OCI-LY3 (cell line): ENCODE measurements around the gene DNM3.

Experiments used
- CTCF ChIP-seq: fragments of 200-600, 300-600 bp; sonication (generic); IDR thresholded peaks from 2 replicates; pipeline ENCODE4 v1.5.1; 2014; ENCODE audit warnings: antibody characterized with exemption, low read length, low read depth
- EZH2phosphoT487 ChIP-seq: fragments of 200-600 bp; shearing (Covaris generic); IDR thresholded peaks from 2 replicates; pipeline ENCODE4 v1.6.1; 2018; ENCODE audit warnings: antibody characterized with exemption, mixed run types, low read depth

DNA sequence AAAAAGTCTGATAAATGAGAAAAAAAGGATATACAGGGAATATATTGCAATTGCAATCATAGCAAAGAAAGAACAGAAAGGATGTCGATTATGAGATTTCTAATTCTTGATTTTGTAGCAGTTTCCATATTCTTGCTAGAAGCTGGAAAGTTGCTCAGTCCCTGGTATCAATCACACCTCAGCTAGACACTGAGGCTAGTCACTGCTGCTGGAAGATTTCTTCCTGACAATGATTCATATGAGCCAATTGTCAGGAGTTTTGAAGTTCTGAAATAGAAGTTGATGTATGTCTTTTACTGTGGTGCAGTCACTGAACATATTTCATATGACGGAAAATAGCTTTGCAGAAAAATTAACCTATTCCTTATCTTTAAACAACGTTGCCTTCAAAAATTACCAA, 370.8 kb downstream of the DNM3 start:
- TF ChIP-seq CTCF: no peak
- no peak for TF ChIP-seq EZH2phosphoT487
